Dendritic cell treated with granulocyte-macrophage colony-stimulating factor and Interleukin-4, amounts not matched to agents 40 ng/mL and 50 ng/mL, for 4 days (primary cell): ENCODE results near the gene RPS6KA2.

Experiments used
- H3K27ac Mint-ChIP-seq: one replicate; pipeline ENCODE4 v1.8.0; 2022; ENCODE audit warnings: mild to moderate bottlenecking, mixed read lengths
- H3K27me3 Mint-ChIP-seq: one replicate; pipeline ENCODE4 v1.8.0; 2022; ENCODE audit warnings: mild to moderate bottlenecking, mixed read lengths
- H3K36me3 Mint-ChIP-seq: one replicate; pipeline ENCODE4 v1.8.0; 2022; ENCODE audit warnings: low read depth, mixed read lengths
- H3K4me1 Mint-ChIP-seq: one replicate; pipeline ENCODE4 v1.8.0; 2022; ENCODE audit warnings: low read depth, mixed read lengths
- H3K4me3 Mint-ChIP-seq: one replicate; pipeline ENCODE4 v1.8.0; 2022; ENCODE audit warnings: mild to moderate bottlenecking, moderate library complexity, mixed read lengths
- H3K9me3 Mint-ChIP-seq: one replicate; pipeline ENCODE4 v1.8.0; 2022; ENCODE audit warnings: mixed read lengths
- intact Hi-C: fragments of 100-400 bp; cut with micrococcal nuclease; formaldehyde crosslinking; loops from one replicate; pipeline ENCODE4 v1.15.0; 2022

Gene RPS6KA2

DNA sequence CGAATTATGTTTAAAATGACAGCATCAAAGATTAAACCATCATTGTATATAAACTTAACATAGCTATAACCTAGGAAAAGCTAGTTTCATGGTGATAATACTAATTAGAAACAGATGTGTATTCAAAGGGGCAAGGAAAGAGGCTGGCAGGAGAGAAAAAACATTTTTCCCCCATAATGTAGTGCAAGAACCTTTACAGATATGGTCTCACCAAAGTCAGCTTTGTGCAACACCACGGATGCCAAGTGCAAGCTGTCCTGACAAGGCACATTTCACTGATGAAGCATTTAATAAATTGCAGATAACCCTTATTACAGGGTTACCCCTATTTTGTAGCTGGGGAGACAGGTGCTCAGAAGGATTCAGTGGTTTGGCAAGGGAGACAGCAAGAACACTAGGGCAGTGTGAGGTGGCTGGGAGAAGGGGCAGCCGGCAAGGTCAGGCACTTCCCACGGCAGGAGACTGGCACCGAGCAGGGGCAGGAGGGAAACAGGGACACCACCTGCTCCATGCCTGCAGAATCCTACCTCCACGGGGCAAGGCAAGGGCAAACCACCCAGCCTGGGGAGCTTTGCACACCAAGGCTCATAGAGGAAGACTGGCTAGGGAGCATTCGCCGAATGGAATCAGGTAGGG lies 6.5 kb downstream of the RPS6KA2 start:
- H3K36me3 Mint-ChIP-seq = no peaks in the 10 kb centered on the region
- H3K4me3 Mint-ChIP-seq = no peak overlapping the region
- peaks cover 12% of the 10 kb centered on the region for H3K4me1 Mint-ChIP-seq
- intact Hi-C loops = loop anchor here (10.0 kb wide), 1 partner anchor 384 kb away; no protein-coding TSS in a partner anchor
- H3K27me3 Mint-ChIP-seq = peaks cover 7% of the 10 kb centered on the region
- no peaks in the 10 kb centered on the region for H3K9me3 Mint-ChIP-seq
- H3K27ac Mint-ChIP-seq = no peak overlapping the region

DNA sequence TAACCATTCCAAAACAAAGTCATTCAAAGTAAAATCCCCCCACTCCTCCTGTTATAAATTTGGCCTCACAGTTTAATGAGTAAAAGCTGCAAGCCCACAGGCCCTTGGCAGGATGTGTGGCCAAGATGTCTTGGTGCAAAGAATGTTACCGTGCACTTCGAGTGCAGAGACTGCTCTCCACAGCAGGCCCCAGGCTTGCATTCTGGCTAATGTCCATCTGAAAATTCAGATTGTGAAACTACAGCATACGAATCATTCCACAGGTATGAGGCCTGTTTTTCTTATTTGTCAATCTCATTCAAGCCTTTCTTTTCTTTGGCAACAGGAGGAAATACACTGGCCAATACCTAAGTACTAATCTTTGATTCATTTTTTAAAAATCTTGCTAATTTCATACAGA lies 7.1 kb downstream of the RPS6KA2 start:
- H3K36me3 Mint-ChIP-seq = no peaks in the 10 kb centered on the region
- no peak overlapping the region for H3K27ac Mint-ChIP-seq
- H3K4me1 Mint-ChIP-seq = peaks cover 12% of the 10 kb centered on the region
- no peaks in the 10 kb centered on the region for H3K9me3 Mint-ChIP-seq
- intact Hi-C loops = loop anchor here (10.0 kb wide), 1 partner anchor 385 kb away; no protein-coding TSS in a partner anchor
- H3K27me3 Mint-ChIP-seq = peaks cover 2% of the 10 kb centered on the region
- H3K4me3 Mint-ChIP-seq = no peak overlapping the region

DNA sequence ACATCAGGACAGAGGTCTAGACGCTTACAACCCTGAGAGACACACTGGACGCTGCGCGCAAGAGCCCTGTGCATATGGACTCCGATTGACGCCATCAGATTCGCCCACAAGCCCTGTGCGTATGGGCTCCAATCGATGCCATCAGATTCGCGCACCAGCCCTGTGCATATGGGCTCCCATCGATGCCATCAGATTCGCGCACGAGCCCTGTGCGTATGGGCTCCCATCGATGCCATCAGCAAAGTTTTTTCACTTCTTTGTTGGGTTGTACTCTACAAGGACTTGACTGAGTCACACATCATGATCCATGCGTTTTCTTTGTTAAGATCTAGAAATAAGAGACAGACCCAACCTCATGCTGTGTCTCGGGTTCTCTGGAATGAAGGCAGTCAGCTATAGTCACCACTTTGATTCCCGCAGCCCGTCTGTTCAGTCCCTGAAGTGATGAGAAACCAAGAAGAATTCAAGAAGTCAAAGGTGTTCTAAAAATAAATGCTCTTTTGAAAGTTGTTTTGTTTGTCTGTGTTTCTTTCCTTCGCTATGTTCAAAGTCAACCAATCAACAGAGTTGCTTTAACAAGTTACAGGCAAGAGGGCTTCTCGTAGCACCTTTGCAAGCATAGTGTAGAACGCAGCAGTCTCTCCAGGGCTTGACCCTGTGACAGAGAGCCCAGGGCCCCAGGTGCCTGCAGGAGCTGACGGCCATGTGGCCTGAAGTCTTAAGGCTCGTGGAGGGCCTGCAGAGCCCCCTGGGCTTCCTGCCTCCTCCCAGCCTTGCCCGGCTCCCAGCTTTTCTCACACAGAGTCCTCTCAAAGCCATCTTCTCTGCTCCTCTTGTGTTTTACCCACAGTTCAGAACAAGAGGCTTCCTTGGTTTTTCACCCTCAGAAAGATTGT lies 7.9 kb downstream of the RPS6KA2 start:
- Mint-ChIP-seq H3K27ac (no peak overlapping the region), H3K9me3 (no peaks in the 10 kb centered on the region), H3K4me1 (peaks cover 14% of the 10 kb centered on the region), H3K27me3 (no peaks in the 10 kb centered on the region), H3K36me3 (no peaks in the 10 kb centered on the region), H3K4me3 (no peak overlapping the region)
- intact Hi-C loops = no loop called here

DNA sequence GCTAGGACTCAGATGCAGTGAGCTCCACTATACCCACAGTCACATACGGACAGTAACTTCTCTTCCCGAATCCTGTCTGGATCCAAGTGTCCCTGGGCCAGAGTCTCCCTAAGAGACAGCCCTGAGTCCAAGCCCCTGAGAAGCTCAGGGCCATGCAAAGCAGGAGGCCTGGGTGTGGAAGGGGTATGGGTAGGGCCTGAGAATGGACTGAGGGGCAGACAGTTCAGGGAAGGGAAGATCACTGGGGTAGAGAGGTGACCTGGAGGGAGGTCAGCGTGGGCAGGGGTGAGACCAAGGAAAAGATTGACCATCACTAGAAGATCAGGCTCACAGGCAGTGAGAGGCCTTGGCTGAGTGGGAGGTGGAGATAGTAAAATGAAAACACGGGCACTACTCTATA lies 8.8 kb downstream of the RPS6KA2 start:
- intact Hi-C loops = no loop called here
- Mint-ChIP-seq H3K27ac (no peak overlapping the region), H3K9me3 (no peaks in the 10 kb centered on the region), H3K36me3 (no peaks in the 10 kb centered on the region), H3K27me3 (no peaks in the 10 kb centered on the region), H3K4me1 (peaks cover 12% of the 10 kb centered on the region), H3K4me3 (no peak overlapping the region)

DNA sequence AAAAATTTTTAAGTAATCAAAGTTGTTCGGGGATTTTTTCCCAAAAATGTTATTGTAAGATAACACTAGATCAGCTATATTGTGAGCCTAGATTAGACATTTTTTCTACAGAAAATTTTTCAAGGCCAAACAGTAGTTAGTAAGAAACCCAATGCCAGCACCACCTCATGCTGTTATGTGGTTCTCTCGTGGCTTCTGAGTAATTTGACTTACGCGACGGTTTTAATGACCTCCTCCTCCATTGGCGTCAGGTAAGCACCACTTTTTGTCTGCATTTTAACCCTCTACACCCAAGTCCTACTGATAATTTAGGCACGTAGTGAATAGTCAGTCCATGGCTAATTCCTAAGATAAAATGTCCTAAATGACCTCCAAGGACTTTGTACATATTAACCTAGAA lies 9.7 kb downstream of the RPS6KA2 start:
- intact Hi-C loops = no loop called here
- H3K4me3 Mint-ChIP-seq = no peak overlapping the region
- no peak overlapping the region for H3K27ac Mint-ChIP-seq
- no peaks in the 10 kb centered on the region for H3K36me3 Mint-ChIP-seq
- no peaks in the 10 kb centered on the region for H3K27me3 Mint-ChIP-seq
- no peaks in the 10 kb centered on the region for H3K9me3 Mint-ChIP-seq
- peaks cover 12% of the 10 kb centered on the region for H3K4me1 Mint-ChIP-seq

DNA sequence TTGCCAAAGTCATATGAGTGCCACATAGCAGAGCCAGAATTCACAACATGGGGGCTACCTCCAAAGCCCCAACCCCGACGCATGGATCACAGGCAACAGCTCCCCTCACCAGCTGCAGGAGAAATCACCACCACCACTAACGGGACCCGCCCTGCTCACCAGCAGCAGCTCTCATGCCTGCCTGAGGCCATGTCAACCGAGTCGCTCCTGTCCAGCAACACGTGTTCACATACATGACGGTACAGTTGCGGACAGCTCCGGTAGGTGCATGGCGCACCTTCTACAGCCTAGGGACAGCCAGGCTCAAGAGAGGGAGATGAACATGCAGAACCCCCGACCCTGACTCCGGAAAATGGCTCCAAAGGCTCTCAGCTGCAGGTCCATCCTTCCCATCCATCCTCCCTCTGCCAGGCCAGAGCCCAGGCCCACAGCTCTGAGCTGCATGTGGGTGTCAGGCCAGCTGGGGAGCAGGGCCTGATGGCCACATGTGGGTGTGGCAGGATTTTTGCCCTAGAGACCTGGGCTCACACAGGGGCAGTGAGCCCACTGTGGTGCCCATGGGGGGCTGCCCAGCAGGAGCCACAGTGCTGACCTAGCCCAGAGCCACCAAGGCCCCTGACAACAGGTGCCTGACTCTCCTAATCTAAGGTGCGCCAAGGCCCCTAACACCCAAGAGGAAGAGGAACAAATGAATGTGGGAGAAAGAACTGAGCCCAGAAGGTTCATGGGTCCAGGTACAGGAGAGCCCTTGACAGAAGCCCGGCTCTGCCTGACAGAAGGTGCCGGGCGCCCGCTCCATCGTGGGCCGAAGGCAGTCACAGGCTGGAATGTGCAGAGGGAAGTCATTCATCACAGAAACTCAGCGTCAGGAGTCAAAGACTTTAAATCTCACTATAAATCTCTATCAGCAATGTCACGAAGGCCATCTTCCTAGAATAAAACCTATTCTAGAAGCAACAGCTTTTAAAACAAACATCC lies 10.5 kb downstream of the RPS6KA2 start:
- no peaks in the 10 kb centered on the region for H3K36me3 Mint-ChIP-seq
- no peaks in the 10 kb centered on the region for H3K9me3 Mint-ChIP-seq
- no peak overlapping the region for H3K4me3 Mint-ChIP-seq
- no peak overlapping the region for H3K27ac Mint-ChIP-seq
- peaks cover 6% of the 10 kb centered on the region for H3K4me1 Mint-ChIP-seq
- no peaks in the 10 kb centered on the region for H3K27me3 Mint-ChIP-seq
- intact Hi-C loops = no loop called here

DNA sequence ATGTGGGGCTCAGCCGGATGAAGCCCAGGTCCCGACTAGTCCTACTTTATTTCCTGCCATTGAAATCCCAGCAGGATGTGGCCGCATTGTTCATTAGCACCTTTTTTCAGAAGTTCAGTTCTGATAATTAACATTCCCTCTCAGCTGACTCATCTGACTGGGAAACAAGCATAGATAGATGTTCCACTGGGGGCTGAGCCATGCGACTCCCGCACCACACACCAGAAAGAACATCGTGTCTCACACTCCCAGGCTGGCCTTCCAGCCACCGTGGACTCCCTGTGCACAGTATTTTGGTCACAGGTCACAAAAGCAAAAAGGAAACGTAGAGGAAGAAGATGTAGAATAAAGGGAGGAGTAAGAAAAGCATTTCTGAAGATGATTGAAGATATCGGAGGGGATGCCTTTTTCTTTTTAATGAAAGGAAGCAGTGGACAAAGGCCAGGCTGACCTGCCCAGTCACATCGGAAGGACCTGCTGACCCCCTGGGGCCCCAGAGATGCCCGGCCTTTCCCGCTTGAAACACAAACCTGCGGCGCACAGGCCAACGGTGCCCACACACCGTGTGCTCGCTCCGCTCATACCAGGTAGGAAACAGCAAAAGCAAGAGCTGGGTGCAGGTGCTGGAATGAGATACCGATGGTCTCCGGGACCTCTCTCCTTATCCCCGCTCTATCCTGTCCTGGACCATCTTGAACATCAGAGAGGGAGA lies 11.8 kb downstream of the RPS6KA2 start:
- H3K4me3 Mint-ChIP-seq = no peak overlapping the region
- intact Hi-C loops = no loop called here
- H3K27ac Mint-ChIP-seq = no peak overlapping the region
- H3K36me3 Mint-ChIP-seq = no peaks in the 10 kb centered on the region
- peaks cover 5% of the 10 kb centered on the region for H3K4me1 Mint-ChIP-seq
- no peaks in the 10 kb centered on the region for H3K27me3 Mint-ChIP-seq
- no peaks in the 10 kb centered on the region for H3K9me3 Mint-ChIP-seq

DNA sequence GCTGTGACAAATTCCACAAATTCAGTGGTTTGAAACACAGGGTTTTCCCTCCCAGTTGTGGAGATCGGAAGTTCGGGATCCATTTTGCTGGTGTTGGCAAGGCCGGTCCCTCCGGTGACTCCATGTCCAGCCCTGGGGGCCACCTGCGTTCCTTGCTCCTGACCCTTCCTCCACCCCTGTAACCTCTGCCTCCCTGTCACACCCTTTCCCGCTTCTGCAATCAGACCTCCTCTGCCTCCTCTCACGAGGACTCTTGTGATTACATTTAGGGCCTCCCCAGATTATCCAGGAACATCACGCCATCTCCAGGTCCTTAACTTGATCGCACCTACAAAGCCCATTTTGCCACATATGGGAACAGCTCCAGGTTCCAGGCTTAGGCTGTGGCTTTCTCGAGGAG lies 12.5 kb downstream of the RPS6KA2 start:
- H3K9me3 Mint-ChIP-seq = no peaks in the 10 kb centered on the region
- H3K27ac Mint-ChIP-seq = no peak overlapping the region
- H3K27me3 Mint-ChIP-seq = no peaks in the 10 kb centered on the region
- intact Hi-C loops = no loop called here
- no peaks in the 10 kb centered on the region for H3K36me3 Mint-ChIP-seq
- H3K4me3 Mint-ChIP-seq = no peak overlapping the region
- H3K4me1 Mint-ChIP-seq = peaks cover 5% of the 10 kb centered on the region

DNA sequence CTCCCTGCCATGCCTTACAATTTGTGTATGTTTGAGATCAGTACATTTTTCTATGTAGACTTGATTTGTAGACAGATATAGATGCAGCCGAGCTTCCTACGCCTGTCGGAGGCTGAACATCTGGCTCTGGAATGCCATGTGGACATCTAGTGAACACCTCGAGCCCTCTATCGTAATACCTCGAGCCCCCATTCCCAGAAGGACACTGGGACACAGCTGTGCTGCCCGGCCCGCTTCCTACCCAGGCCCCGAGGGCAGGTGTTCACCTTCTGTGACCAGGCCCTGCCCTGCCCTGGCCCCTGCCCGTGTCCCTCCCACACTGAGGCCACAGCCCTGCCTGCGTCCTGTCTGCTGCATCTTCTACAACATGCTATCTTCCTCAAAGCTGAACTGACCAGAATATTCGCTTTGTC lies 12.9 kb downstream of the RPS6KA2 start:
- Mint-ChIP-seq H3K36me3 (no peaks in the 10 kb centered on the region), H3K4me3 (no peak overlapping the region), H3K9me3 (no peaks in the 10 kb centered on the region), H3K27me3 (no peaks in the 10 kb centered on the region), H3K27ac (no peak overlapping the region), H3K4me1 (peaks cover 5% of the 10 kb centered on the region)
- intact Hi-C loops = no loop called here

DNA sequence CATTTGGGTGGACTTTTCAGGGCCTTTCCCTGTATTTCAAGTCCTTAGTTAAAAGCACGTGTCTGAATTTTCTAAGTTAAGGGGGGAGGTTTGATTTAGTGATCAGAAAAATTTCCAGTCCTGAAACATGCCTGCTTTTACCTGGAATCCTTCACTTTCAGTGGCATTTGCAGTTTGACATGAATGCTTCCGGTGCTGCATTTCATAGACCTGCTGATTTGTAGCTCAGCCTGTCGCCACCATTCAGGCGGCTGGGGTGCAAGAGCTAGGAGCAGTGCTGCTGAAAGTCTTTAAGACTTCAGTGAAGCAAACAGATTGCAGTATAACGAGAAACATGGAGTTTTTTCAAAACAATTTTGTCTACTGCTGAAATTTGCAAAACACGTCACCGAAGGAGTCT lies 14.0 kb downstream of the RPS6KA2 start:
- Mint-ChIP-seq H3K9me3 (no peaks in the 10 kb centered on the region), H3K4me3 (no peak overlapping the region), H3K36me3 (no peaks in the 10 kb centered on the region), H3K4me1 (peaks cover 5% of the 10 kb centered on the region), H3K27ac (no peak overlapping the region), H3K27me3 (no peaks in the 10 kb centered on the region)
- intact Hi-C loops = no loop called here

DNA sequence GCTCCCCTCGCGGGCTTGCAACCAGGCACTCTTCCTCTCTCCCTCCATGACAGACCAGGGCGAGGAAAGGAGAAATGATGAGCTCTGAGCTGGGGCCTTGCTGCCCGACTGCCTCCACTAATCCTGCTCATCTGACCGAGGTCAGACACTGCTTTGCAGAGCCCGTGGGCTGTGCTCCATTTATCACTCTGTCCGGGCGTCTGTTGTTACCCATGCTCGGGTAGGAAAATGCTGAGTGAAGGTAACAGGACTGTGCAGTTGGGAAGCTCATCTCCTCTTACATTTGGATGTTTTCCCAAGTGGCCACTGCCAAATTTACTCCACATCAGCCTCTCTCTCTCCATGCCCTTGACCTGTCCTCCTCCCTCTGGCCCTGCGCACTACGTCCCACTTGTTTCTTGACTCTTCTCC lies 14.6 kb downstream of the RPS6KA2 start:
- Mint-ChIP-seq H3K27me3 (no peaks in the 10 kb centered on the region), H3K4me3 (no peak overlapping the region), H3K9me3 (no peaks in the 10 kb centered on the region), H3K36me3 (no peaks in the 10 kb centered on the region), H3K4me1 (peaks cover 5% of the 10 kb centered on the region), H3K27ac (no peak overlapping the region)
- intact Hi-C loops = no loop called here

DNA sequence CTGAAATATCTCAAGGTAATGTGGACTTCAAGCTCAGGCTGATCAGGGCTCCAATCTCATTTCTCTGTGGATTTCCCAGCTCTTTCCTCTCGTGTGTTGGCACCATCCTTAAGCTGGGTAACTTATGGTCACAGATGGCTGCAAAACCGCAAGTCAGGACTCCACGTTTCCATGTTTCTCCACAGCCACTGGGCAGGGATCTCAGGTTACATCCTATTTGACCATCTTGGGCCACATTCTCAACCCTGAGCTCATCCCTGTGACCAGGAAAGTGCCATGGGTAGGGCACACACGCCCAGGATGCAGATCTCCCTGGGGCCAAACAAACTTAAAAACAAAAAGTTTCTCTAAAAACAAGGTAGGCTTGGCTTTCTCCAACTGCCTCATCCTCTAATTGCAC lies 15.4 kb downstream of the RPS6KA2 start:
- intact Hi-C loops = no loop called here
- Mint-ChIP-seq H3K9me3 (no peaks in the 10 kb centered on the region), H3K27ac (no peak overlapping the region), H3K4me1 (peaks cover 5% of the 10 kb centered on the region), H3K4me3 (no peak overlapping the region), H3K36me3 (no peaks in the 10 kb centered on the region), H3K27me3 (no peaks in the 10 kb centered on the region)

DNA sequence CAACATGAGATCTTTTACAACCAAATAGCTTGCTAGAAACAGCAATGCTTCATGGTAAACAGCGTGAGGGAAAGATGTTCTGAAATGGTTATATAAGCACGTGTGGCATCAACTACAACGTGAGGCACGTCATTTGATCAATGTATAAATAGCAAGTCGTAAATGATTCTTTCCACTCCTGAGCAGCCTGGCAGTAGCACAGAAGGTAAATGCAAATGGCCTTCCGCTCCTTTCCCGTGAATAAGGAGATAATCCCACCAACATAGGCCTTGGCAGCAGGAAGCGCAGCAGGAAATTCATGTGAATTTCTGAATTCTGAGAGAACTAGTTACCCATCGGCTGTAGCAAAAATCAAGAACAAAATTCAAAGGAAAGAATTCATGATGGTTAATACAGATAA lies 17.0 kb downstream of the RPS6KA2 start:
- Mint-ChIP-seq H3K27me3 (no peaks in the 10 kb centered on the region), H3K9me3 (no peaks in the 10 kb centered on the region), H3K4me1 (peaks cover 5% of the 10 kb centered on the region), H3K27ac (no peak overlapping the region), H3K36me3 (no peaks in the 10 kb centered on the region), H3K4me3 (no peak overlapping the region)
- intact Hi-C loops = no loop called here
